MM.1S (cell line): ENCODE measurements around the gene GAB1.

Experiments used
- DNase-seq: peaks from one replicate; pipeline ENCODE4 v3.0.0-alpha.2; 2015
- H2AFZ ChIP-seq: fragments of 300-600 bp; sonication (generic); 2 replicates; pipeline ENCODE4 v1.6.0; 2016; ENCODE audit warnings: antibody characterized with exemption, low read length
- H3F3A ChIP-seq: fragments of 300-600 bp; sonication (generic); 2 replicates; pipeline ENCODE4 v1.6.1; 2016; ENCODE audit warnings: mild to moderate bottlenecking, antibody characterized with exemption, low read length, moderate library complexity, mixed read lengths; ENCODE audit not compliant: insufficient read depth
- H3K27ac ChIP-seq: fragments of 300-600 bp; sonication (generic); 2 replicates; pipeline ENCODE4 v1.5.1; 2016; ENCODE audit warnings: mild to moderate bottlenecking, low read length
- H3K27me3 ChIP-seq: fragments of 300-600 bp; sonication (generic); replicated peaks from 2 replicates; pipeline ENCODE4 v1.6.0; 2016; ENCODE audit warnings: low read length; ENCODE audit not compliant: insufficient read depth
- H3K36me3 ChIP-seq: fragments of 300-600 bp; sonication (generic); replicated peaks from 2 replicates; pipeline ENCODE4 v1.6.1; 2016; ENCODE audit warnings: mild to moderate bottlenecking, low read length, mixed read lengths; ENCODE audit not compliant: insufficient read depth
- H3K4me1 ChIP-seq: fragments of 300-600 bp; sonication (generic); 2 replicates; pipeline ENCODE4 v1.6.1; 2016; ENCODE audit warnings: low read length, mixed read lengths
- H3K4me2 ChIP-seq: fragments of 300-600 bp; sonication (generic); 2 replicates; pipeline ENCODE4 v1.6.0; 2016; ENCODE audit warnings: low read depth, low read length
- H3K4me3 ChIP-seq: fragments of 300-600 bp; sonication (generic); 2 replicates; pipeline ENCODE4 v1.5.1; 2016; ENCODE audit warnings: low read length, mixed read lengths
- H3K79me2 ChIP-seq: fragments of 300-600 bp; sonication (generic); 2 replicates; pipeline ENCODE4 v1.6.1; 2016; ENCODE audit warnings: mixed run types, low read length, mixed read lengths
- H3K9ac ChIP-seq: fragments of 300-600 bp; sonication (generic); 2 replicates; pipeline ENCODE4 v1.6.1; 2016; ENCODE audit warnings: low read length, mixed read lengths
- H3K9me2 ChIP-seq: fragments of 300-600 bp; sonication (generic); replicated peaks from 2 replicates; pipeline ENCODE4 v1.6.1; 2016; ENCODE audit warnings: mild to moderate bottlenecking, low read length, mixed read lengths; ENCODE audit not compliant: insufficient read depth
- H3K9me3 ChIP-seq: fragments of 300-600 bp; sonication (generic); replicated peaks from 2 replicates; pipeline ENCODE4 v1.6.1; 2016; ENCODE audit warnings: mild to moderate bottlenecking, low read length, mixed read lengths; ENCODE audit not compliant: insufficient read depth
- H4K20me1 ChIP-seq: fragments of 300-600 bp; sonication (generic); 2 replicates; pipeline ENCODE4 v1.6.1; 2016; ENCODE audit warnings: mild to moderate bottlenecking, low read length, moderate library complexity, mixed read lengths; ENCODE audit not compliant: insufficient read depth
- CTCF ChIP-seq: fragments of 300-600 bp; sonication (generic); IDR thresholded peaks from 2 replicates; pipeline ENCODE4 v1.5.1; 2016; ENCODE audit warnings: antibody characterized with exemption, low read length, mixed read lengths
- EZH2 ChIP-seq: fragments of 300-600 bp; sonication (generic); optimal IDR thresholded peaks from 2 replicates; pipeline ENCODE3; 2017; ENCODE audit warnings: low read depth, mild to moderate bottlenecking, antibody characterized with exemption, low read length, mixed read lengths
- EZH2phosphoT487 ChIP-seq: fragments of 300-600 bp; sonication (generic); IDR thresholded peaks from 2 replicates; pipeline ENCODE4 v1.6.1; 2018; ENCODE audit warnings: antibody characterized with exemption, low read length

Gene GAB1

GRCh38 chr4:143407888-143408287 lies 71.2 kb downstream of the GAB1 start:
- no peaks in the 10 kb centered on the region for H3K9me3 ChIP-seq
- H3K4me3 ChIP-seq: no peak overlapping the region
- H3K9ac ChIP-seq: no peak overlapping the region
- H3K79me2 ChIP-seq: peaks cover 100% of the 10 kb centered on the region
- no peak overlapping the region for H3K27ac ChIP-seq
- H3K9me2 ChIP-seq: no peaks in the 10 kb centered on the region
- H3F3A ChIP-seq: peaks cover 18% of the 10 kb centered on the region
- peaks cover 31% of the 10 kb centered on the region for H3K4me1 ChIP-seq
- H3K27me3 ChIP-seq: no peaks in the 10 kb centered on the region
- peaks cover 25% of the 10 kb centered on the region for H4K20me1 ChIP-seq
- DNase-seq: no peak
- no peaks in the 10 kb centered on the region for H3K36me3 ChIP-seq
- no peak overlapping the region for H3K4me2 ChIP-seq
- no peak for TF ChIP-seq EZH2phosphoT487
- no peak for TF ChIP-seq EZH2
- no peak for TF ChIP-seq CTCF
- no peak overlapping the region for H2AFZ ChIP-seq

- Histone ChIP-seq H3K9me3 (no peaks in the 10 kb centered on the region), H3K9me2 (no peaks in the 10 kb centered on the region), H3K36me3 (no peaks in the 10 kb centered on the region; the same call in 1 of the 2 replicates), H4K20me1 (peaks cover 28% of the 10 kb centered on the region), H3K4me3 (no peak overlapping the region), H3F3A (0 out of 2 replicates have a peak, but pooled peaks cover 1% of the 10 kb centered on the region), H3K4me2 (no peak overlapping the region), H2AFZ (no peak overlapping the region), H3K27me3 (no peaks in the 10 kb centered on the region), H3K27ac (no peak overlapping the region), H3K79me2 (peaks cover 100% of the 10 kb centered on the region), H3K9ac (no peak overlapping the region), H3K4me1 (peaks cover 20% of the 10 kb centered on the region)
- TF ChIP-seq CTCF (no peak), EZH2phosphoT487 (no peak), EZH2 (no peak)
- no peak for DNase-seq
These were observed 73.3 kb downstream of the GAB1 start for GRCh38 chr4:143410015-143410414.

- H3F3A ChIP-seq: no peaks in the 10 kb centered on the region
- no peak for TF ChIP-seq EZH2phosphoT487
- H2AFZ ChIP-seq: no peak overlapping the region
- no peak overlapping the region for H3K27ac ChIP-seq
- DNase-seq: no peak
- no peaks in the 10 kb centered on the region for H3K9me3 ChIP-seq
- H3K9me2 ChIP-seq: no peaks in the 10 kb centered on the region
- no peaks in the 10 kb centered on the region for H3K27me3 ChIP-seq
- H3K4me1 ChIP-seq: peaks cover 5% of the 10 kb centered on the region
- no peaks in the 10 kb centered on the region; the same call in 1 of the 2 replicates for H3K36me3 ChIP-seq
- no peak overlapping the region for H3K9ac ChIP-seq
- no peak overlapping the region for H3K4me3 ChIP-seq
- H3K4me2 ChIP-seq: no peak overlapping the region
- H4K20me1 ChIP-seq: peaks cover 28% of the 10 kb centered on the region
- peaks cover 99% of the 10 kb centered on the region for H3K79me2 ChIP-seq
These were observed 75.1 kb downstream of the GAB1 start for GRCh38 chr4:143411527-143412419.

- H3K9me3 ChIP-seq: no peaks in the 10 kb centered on the region
- H3K9me2 ChIP-seq: no peaks in the 10 kb centered on the region
- no peak overlapping the region for H3K4me3 ChIP-seq
- H3K4me2 ChIP-seq: no peak overlapping the region
- peaks cover 28% of the 10 kb centered on the region for H4K20me1 ChIP-seq
- no peaks in the 10 kb centered on the region; the same call in 1 of the 2 replicates for H3K36me3 ChIP-seq
- H3K9ac ChIP-seq: no peak overlapping the region
- peaks cover 99% of the 10 kb centered on the region for H3K79me2 ChIP-seq
- no peak overlapping the region for H2AFZ ChIP-seq
- no peaks in the 10 kb centered on the region for H3K27me3 ChIP-seq
- TF ChIP-seq CTCF (no peak), EZH2 (no peak), EZH2phosphoT487 (no peak)
- no peaks in the 10 kb centered on the region for H3F3A ChIP-seq
- H3K27ac ChIP-seq: no peak overlapping the region
- DNase-seq: no peak
- H3K4me1 ChIP-seq: peaks cover 7% of the 10 kb centered on the region
These were observed 75.7 kb downstream of the GAB1 start for GRCh38 chr4:143412420-143412758.
